ENCODE measurements around the gene CCDC198.

CCDC198 gene

GRCh38 chr14:57493467-57494181 is at the start of gene CCDC198:
TSS of gene CCDC198 (minus strand) at chr14:57493857. CDS start at chr14:57493715, 142 bp downstream.
- DNase-seq, result no peak

- no peak for DNase-seq
These were observed 39.6 kb upstream of the CCDC198 start for GRCh38 chr14:57533214-57533613.

- DNase-seq, result no peak
These were observed 36.9 kb upstream of the CCDC198 start for GRCh38 chr14:57530571-57530970.

- DNase-seq, result no peak
These were observed 33.3 kb upstream of the CCDC198 start for GRCh38 chr14:57526942-57527341.

GRCh38 chr14:57519043-57519442 is 25.4 kb upstream of the CCDC198 start:
- no peak for DNase-seq

- DNase-seq, result no peak
These were observed 18.6 kb upstream of the CCDC198 start for GRCh38 chr14:57512220-57512619.

- no peak for DNase-seq
These were observed 15.1 kb upstream of the CCDC198 start for GRCh38 chr14:57508756-57509155.

- DNase-seq, result no peak
These were observed 9.1 kb upstream of the CCDC198 start for GRCh38 chr14:57502586-57503254.

GRCh38 chr14:57501039-57501557 is 7.4 kb upstream of the CCDC198 start:
- no peak for DNase-seq

- DNase-seq, result no peak
These were observed 5.0 kb upstream of the CCDC198 start for GRCh38 chr14:57498659-57499058.

GRCh38 chr14:57498035-57498434 is 4.4 kb upstream of the CCDC198 start:
- DNase-seq, result no peak

GRCh38 chr14:57495416-57495815 is 1.8 kb upstream of the CCDC198 start:
- no peak for DNase-seq

- DNase-seq, result no peak
These were observed 798 bp downstream of the CCDC198 start for GRCh38 chr14:57492859-57493258.

- no peak for DNase-seq
These were observed 2.0 kb downstream of the CCDC198 start for GRCh38 chr14:57491640-57492039.

GRCh38 chr14:57487771-57488170 is 5.9 kb downstream of the CCDC198 start:
- DNase-seq, result no peak

- no peak for DNase-seq
These were observed 6.8 kb downstream of the CCDC198 start for GRCh38 chr14:57486767-57487379.

GRCh38 chr14:57485635-57486034 is 8.0 kb downstream of the CCDC198 start:
- DNase-seq, result no peak

- DNase-seq, result no peak
These were observed 11.5 kb downstream of the CCDC198 start for GRCh38 chr14:57482120-57482519.

- DNase-seq, result no peak
These were observed 13.6 kb downstream of the CCDC198 start for GRCh38 chr14:57480051-57480450.

GRCh38 chr14:57479197-57479596 is 14.5 kb downstream of the CCDC198 start:
- no peak for DNase-seq

GRCh38 chr14:57478050-57478449 is 15.6 kb downstream of the CCDC198 start:
- no peak for DNase-seq

GRCh38 chr14:57470909-57471308 is 22.7 kb downstream of the CCDC198 start:
- DNase-seq, result no peak

GRCh38 chr14:57464008-57464730 is 29.5 kb downstream of the CCDC198 start:
- DNase-seq, result no peak

Data from CD4-positive, alpha-beta T cell treated with Interferon gamma for 1 hour (primary cell).